Mesenchymal stem cell (in vitro differentiated cells and primary cell): ENCODE measurements around the gene MAP3K9.

Experiments
- DNase-seq: peaks from one replicate; pipeline ENCODE4 v3.0.0-alpha.2; 2013
- H2AFZ ChIP-seq: one replicate; pipeline ENCODE4 v1.6.1; 2013; ENCODE audit warnings: low read depth, mild to moderate bottlenecking, control low read depth, inconsistent platforms, low read length, moderate library complexity
- H2AK5ac ChIP-seq: 2 replicates; pipeline ENCODE4 v1.6.1; 2013; ENCODE audit warnings: low read length, moderate library complexity, mild to moderate bottlenecking, inconsistent platforms; ENCODE audit not compliant: severe bottlenecking
- H2BK120ac ChIP-seq: one replicate; pipeline ENCODE4 v1.6.1; 2013; ENCODE audit warnings: low read depth, mild to moderate bottlenecking, inconsistent platforms, low read length, moderate library complexity
- H2BK12ac ChIP-seq, 2 experiments: one replicate each; pipeline ENCODE4 v1.6.1; 2013; ENCODE audit warnings: inconsistent platforms in 2 of 2, low read length in 2 of 2, mild to moderate bottlenecking in 2 of 2, moderate library complexity in 2 of 2, control low read depth in 1 of 2
- H2BK15ac ChIP-seq: one replicate; pipeline ENCODE4 v1.6.1; 2013; ENCODE audit warnings: mild to moderate bottlenecking, low read depth, inconsistent platforms; ENCODE audit not compliant: poor library complexity, severe bottlenecking
- H2BK5ac ChIP-seq: 2 replicates; pipeline ENCODE4 v1.6.1; 2013; ENCODE audit warnings: low read depth, mild to moderate bottlenecking, low read length, control low read depth, inconsistent platforms; ENCODE audit not compliant: poor library complexity, severe bottlenecking
- H3K14ac ChIP-seq, 2 experiments: one replicate each; pipeline ENCODE4 v1.6.1; 2013; ENCODE audit warnings: inconsistent platforms in 2 of 2, low read length in 2 of 2, control low read depth in 1 of 2, mild to moderate bottlenecking in 1 of 2, moderate library complexity in 1 of 2
- H3K18ac ChIP-seq, 2 experiments: one replicate each; pipeline ENCODE4 v1.6.1; 2013; ENCODE audit warnings: inconsistent platforms in 2 of 2, low read length in 2 of 2, control low read depth in 1 of 2, low read depth in 1 of 2, mild to moderate bottlenecking in 1 of 2
- H3K23ac ChIP-seq, 2 experiments: one replicate each; pipeline ENCODE4 v1.6.1; 2013; ENCODE audit warnings: inconsistent platforms in 2 of 2, low read length in 2 of 2, mild to moderate bottlenecking in 2 of 2, moderate library complexity in 2 of 2, control low read depth in 1 of 2
- H3K27ac ChIP-seq: 2 replicates; pipeline ENCODE4 v1.5.1; 2013; ENCODE audit warnings: mild to moderate bottlenecking, moderate library complexity, low read length, control low read depth, inconsistent platforms; ENCODE audit not compliant: poor library complexity, severe bottlenecking
- H3K27me3 ChIP-seq, 2 experiments: 2 replicates each; pipeline versions ENCODE4 v1.6.1 to v1.7.0; 2013; ENCODE audit warnings: low read length in 2 of 2, mild to moderate bottlenecking in 2 of 2, moderate library complexity in 2 of 2, control low read depth in 1 of 2, inconsistent platforms in 1 of 2; ENCODE audit not compliant: control insufficient read depth in 1 of 2, insufficient read depth in 1 of 2
- H3K36me3 ChIP-seq, 2 experiments: 2 replicates each; pipeline versions ENCODE4 v1.6.1 to v1.7.0; 2013; ENCODE audit warnings: low read length in 2 of 2, control low read depth in 1 of 2, inconsistent platforms in 1 of 2, low read depth in 1 of 2, mild to moderate bottlenecking in 1 of 2; ENCODE audit not compliant: insufficient read depth in 2 of 2, control insufficient read depth in 1 of 2
- H3K4ac ChIP-seq, 2 experiments: one replicate each; pipeline ENCODE4 v1.6.1; 2013; ENCODE audit warnings: inconsistent platforms in 2 of 2, low read length in 2 of 2, mild to moderate bottlenecking in 2 of 2, moderate library complexity in 2 of 2, control low read depth in 1 of 2, low read depth in 1 of 2
- H3K4me1 ChIP-seq: 2 replicates; pipeline ENCODE4 v1.6.1; 2013; ENCODE audit warnings: low read depth, low read length, control low read depth; ENCODE audit not compliant: control insufficient read depth, insufficient read depth
- H3K4me2 ChIP-seq: 2 replicates; pipeline ENCODE4 v1.6.1; 2013; ENCODE audit warnings: low read length, mild to moderate bottlenecking, inconsistent platforms; ENCODE audit not compliant: poor library complexity, severe bottlenecking
- H3K4me3 ChIP-seq, 2 experiments: 2 replicates each; pipeline versions ENCODE4 v1.5.1 to v1.7.0; 2013; ENCODE audit warnings: low read length in 2 of 2, mild to moderate bottlenecking in 2 of 2, control low read depth in 1 of 2, low read depth in 1 of 2; ENCODE audit not compliant: insufficient read depth in 1 of 2
- H3K79me1 ChIP-seq: replicated peaks from 2 replicates; pipeline ENCODE4 v1.6.1; 2013; ENCODE audit warnings: mild to moderate bottlenecking, control low read depth, low read length, inconsistent platforms; ENCODE audit not compliant: poor library complexity, severe bottlenecking
- H3K9ac ChIP-seq: 2 replicates; pipeline ENCODE4 v1.7.0; 2013; ENCODE audit warnings: mild to moderate bottlenecking, low read length, moderate library complexity
- H3K9me3 ChIP-seq: 2 replicates; pipeline ENCODE4 v1.7.0; 2013; ENCODE audit warnings: mild to moderate bottlenecking, low read length; ENCODE audit not compliant: control insufficient read depth
- H4K8ac ChIP-seq: one replicate; pipeline ENCODE4 v1.6.1; 2013; ENCODE audit warnings: inconsistent platforms, mild to moderate bottlenecking, low read length, moderate library complexity
- H4K91ac ChIP-seq: one replicate; pipeline ENCODE4 v1.6.1; 2013; ENCODE audit warnings: mild to moderate bottlenecking, low read length, inconsistent platforms
- WGBS: methylation state at CpG from one replicate; pipeline ENCODE4 v1.1.7; 2013; ENCODE audit warnings: mixed read lengths; 5-methylcytosine and 5-hydroxymethylcytosine counted together

The MAP3K9 gene

GRCh38 chr14:70722418-70722817, 86.9 kb downstream of the MAP3K9 start:
- no peak overlapping the region for H3K23ac ChIP-seq
- H3K4me1 ChIP-seq, result peaks cover 9% of the 10 kb centered on the region
- no peak overlapping the region for H2AFZ ChIP-seq
- no peak overlapping the region for H2BK120ac ChIP-seq
- H2BK15ac ChIP-seq, result no peak overlapping the region
- no peaks in the 10 kb centered on the region for H3K79me1 ChIP-seq
- no peaks in the 10 kb centered on the region for H3K9me3 ChIP-seq
- H2BK5ac ChIP-seq, result no peak overlapping the region
- H3K14ac ChIP-seq, result no peak overlapping the region
- no peak overlapping the region for H2AK5ac ChIP-seq
- no peak overlapping the region for H3K27ac ChIP-seq
- H4K91ac ChIP-seq, result no peak overlapping the region
- no peak overlapping the region for H3K4me3 ChIP-seq
- no peak overlapping the region for H3K9ac ChIP-seq
- H3K27me3 ChIP-seq, result peaks cover 0 to 30% of the 10 kb centered on the region in 2 experiments
- no peak overlapping the region for H3K4me2 ChIP-seq
- no peak overlapping the region for H4K8ac ChIP-seq
- DNase-seq, result no peak
- no peak overlapping the region for H3K18ac ChIP-seq
- peaks cover 0 to 10% of the 10 kb centered on the region in 2 experiments for H3K36me3 ChIP-seq
- H2BK12ac ChIP-seq, result no peak overlapping the region
- no peak overlapping the region for H3K4ac ChIP-seq
- 96% methylated on average over 3 of the region's 3 CpGs for WGBS

- no peak overlapping the region for H2AK5ac ChIP-seq
- no peak overlapping the region for H3K18ac ChIP-seq
- no peak overlapping the region for H3K4ac ChIP-seq
- no peak overlapping the region for H4K8ac ChIP-seq
- H3K36me3 ChIP-seq, result peaks cover 0 to 10% of the 10 kb centered on the region in 2 experiments
- no peak overlapping the region for H3K23ac ChIP-seq
- no peak overlapping the region for H4K91ac ChIP-seq
- no peak overlapping the region for H2BK12ac ChIP-seq
- no peak overlapping the region for H3K4me3 ChIP-seq
- H3K27ac ChIP-seq, result no peak overlapping the region
- H2BK5ac ChIP-seq, result no peak overlapping the region
- no peak overlapping the region for H3K9ac ChIP-seq
- DNase-seq, result peak; percentile 68
- 24% methylated on average over 2 of the region's 2 CpGs for WGBS
- peaks cover 9% of the 10 kb centered on the region for H3K4me1 ChIP-seq
- no peak overlapping the region for H3K14ac ChIP-seq
- H3K79me1 ChIP-seq, result no peaks in the 10 kb centered on the region
- no peak overlapping the region for H2BK15ac ChIP-seq
- H3K9me3 ChIP-seq, result no peaks in the 10 kb centered on the region
- no peak overlapping the region for H2AFZ ChIP-seq
- H3K27me3 ChIP-seq, result peaks cover 0 to 35% of the 10 kb centered on the region in 2 experiments
- H2BK120ac ChIP-seq, result no peak overlapping the region
- no peak overlapping the region for H3K4me2 ChIP-seq
Measured at GRCh38 chr14:70721542-70721941, 87.8 kb downstream of the MAP3K9 start.

GRCh38 chr14:70718383-70719118, 90.8 kb downstream of the MAP3K9 start:
- peaks cover 9% of the 10 kb centered on the region for H3K4me1 ChIP-seq
- no peaks in the 10 kb centered on the region for H3K9me3 ChIP-seq

GRCh38 chr14:70716958-70717357, 92.4 kb downstream of the MAP3K9 start:
- Histone ChIP-seq H2BK120ac (no peak overlapping the region), H2BK12ac (no peak overlapping the region), H2AK5ac (no peak overlapping the region), H3K9ac (no peak overlapping the region), H3K4me3 (no peak overlapping the region), H3K9me3 (no peaks in the 10 kb centered on the region), H3K27me3 (peaks cover 0 to 22% of the 10 kb centered on the region in 2 experiments), H3K14ac (no peak overlapping the region), H3K23ac (no peak overlapping the region), H3K18ac (no peak overlapping the region), H3K27ac (no peak overlapping the region), H2BK15ac (no peak overlapping the region), H3K79me1 (no peaks in the 10 kb centered on the region), H2BK5ac (no peak overlapping the region), H2AFZ (no peak overlapping the region), H3K4me1 (peaks cover 5% of the 10 kb centered on the region), H3K4ac (no peak overlapping the region), H3K36me3 (no peaks in the 10 kb centered on the region), H4K91ac (no peak overlapping the region), H3K4me2 (no peak overlapping the region), H4K8ac (no peak overlapping the region)
- WGBS, result no CpG with 5 or more reads among the region's 1 CpG
- no peak for DNase-seq

More at GRCh38 chr14:70718383-70719118, 90.8 kb downstream of the MAP3K9 start:
- Histone ChIP-seq H4K91ac (no peak overlapping the region), H3K14ac (no peak overlapping the region), H3K27me3 (peaks cover 0 to 34% of the 10 kb centered on the region in 2 experiments), H3K23ac (no peak overlapping the region), H2BK12ac (no peak overlapping the region), H3K9ac (no peak overlapping the region), H3K4me2 (no peak overlapping the region), H2BK15ac (no peak overlapping the region), H3K4ac (no peak overlapping the region), H3K18ac (no peak overlapping the region), H3K79me1 (no peaks in the 10 kb centered on the region), H4K8ac (no peak overlapping the region), H2AK5ac (no peak overlapping the region), H3K27ac (no peak overlapping the region), H3K36me3 (no peaks in the 10 kb centered on the region), H3K4me3 (no peak overlapping the region), H2BK120ac (no peak overlapping the region), H2BK5ac (no peak overlapping the region), H2AFZ (no peak overlapping the region)
- WGBS, result 78% methylated on average over 6 of the region's 8 CpGs
- no peak for DNase-seq
